OCI-M2 (cell line): ENCODE data around the gene SPINK7.

ENCODE experiments used
- DNase-seq: peaks from one replicate; lab custom pipeline; 2025; ENCODE audit not compliant: unreplicated experiment; lab: John Stamatoyannopoulos, UW

Gene SPINK7

GRCh38 chr5:148343603-148344487, 31.6 kb downstream of the SPINK7 start:
- DNase-seq: no peak

DNA sequence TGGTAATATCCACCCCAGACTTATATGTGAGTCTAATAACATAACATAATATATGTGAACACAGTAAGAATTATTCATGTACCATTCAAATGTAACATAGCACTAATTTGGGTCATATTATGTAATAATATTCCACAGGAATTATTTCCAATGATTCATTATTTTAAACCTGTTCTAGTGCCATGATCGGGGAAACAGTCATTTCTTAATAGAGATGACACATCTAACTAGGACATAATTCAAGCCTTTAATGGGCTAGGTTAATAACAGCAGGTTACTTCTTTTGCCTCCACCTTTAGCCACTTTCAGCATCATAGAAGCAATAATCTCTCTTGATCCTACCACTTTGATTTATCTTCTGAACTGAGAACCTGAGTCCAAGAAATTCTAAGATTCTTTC, 35.5 kb downstream of the SPINK7 start:
- no peak for DNase-seq

GRCh38 chr5:148352696-148353095, 40.5 kb downstream of the SPINK7 start:
- no peak for DNase-seq

- no peak for DNase-seq
Measured at GRCh38 chr5:148353634-148354033, 41.4 kb downstream of the SPINK7 start.

- no peak for DNase-seq
Measured at GRCh38 chr5:148364343-148364742, 52.1 kb downstream of the SPINK7 start.
